ENCODE measurements around the gene HP. TPM values are rescaled to one million over a fixed set of nuclear protein-coding genes. Genes with fewer than 3 reads are reported as not detected.

Gene HP
- total and polyA plus RNA-seq, 2 of the 4 experiments (the other 2 are of a cell fraction): not detected

- H2AK9ac ChIP-seq (replicated peaks; ENCODE audit: low read depth, low read length, poor library complexity): no peak overlapping the region
- H3K27ac ChIP-seq (ENCODE audit: insufficient read depth, low read length): no peak overlapping the region
- ChIA-PET CTCF (no interaction called here), POLR2A (ENCODE audit: unreplicated experiment) (no interaction called here)
- no peak overlapping the region for H2BK15ac ChIP-seq (ENCODE audit: low read depth, low read length)
- no peak overlapping the region for H2BK5ac ChIP-seq (ENCODE audit: low read depth, low read length, poor library complexity, severe bottlenecking)
- BruUV-seq (replicated peaks): no TSS peak
- no peaks in the 10 kb centered on the region; the same call in 1 of the 2 replicates for H3K9me1 ChIP-seq (ENCODE audit: insufficient read depth, low read length)
- in situ Hi-C loops (cut with MboI; ENCODE audit: low sequenced_read_pairs): no loop called here
- H3K36me3 ChIP-seq (ENCODE audit: control insufficient read depth, insufficient read depth, low read length): peaks cover 90% of the 10 kb centered on the region
- H3K4ac ChIP-seq (ENCODE audit: low read depth, low read length): no peak overlapping the region
- TF ChIP-seq ELK1 (IDR thresholded peaks at IDR 0.05; ENCODE audit: borderline replicate concordance, low read depth, low read length): no peak
- TF ChIP-seq POLR2A (IDR thresholded peaks at IDR 0.05; ENCODE audit: low read depth, low read length): no peak
- no peak for TF ChIP-seq NFE2L2 (IDR thresholded peaks at IDR 0.05; ENCODE audit: low read depth, low read length)
- no peak overlapping the region for H4K91ac ChIP-seq (ENCODE audit: insufficient read depth, low read depth, low read length)
- no peak overlapping the region for H3K23ac ChIP-seq (ENCODE audit: low read depth, low read length)
- DNase-seq: no peak
- no peak overlapping the region for H3K56ac ChIP-seq (ENCODE audit: extremely low read depth, insufficient read depth, low read length)
- no peaks in the 10 kb centered on the region for H3K27me3 ChIP-seq (ENCODE audit: control insufficient read depth, insufficient read depth, low read length)
- no peak overlapping the region for H4K5ac ChIP-seq (ENCODE audit: low read depth, low read length)
- H3K4me2 ChIP-seq (ENCODE audit: low read depth, low read length): no peak overlapping the region
- H3K18ac ChIP-seq (ENCODE audit: low read depth, low read length): no peak overlapping the region
- no peak for ATAC-seq (ENCODE audit: low read depth)
- H2BK120ac ChIP-seq (ENCODE audit: low read depth, low read length): no peak overlapping the region
- H3K9me3 ChIP-seq (ENCODE audit: control insufficient read depth, insufficient read depth, low read length): no peaks in the 10 kb centered on the region
- no peak overlapping the region for H3K4me3 ChIP-seq (ENCODE audit: insufficient read depth, low read depth, low read length)
- no peak overlapping the region for H2BK20ac ChIP-seq (ENCODE audit: low read depth, low read length)
- no peaks in the 10 kb centered on the region; a peak in 1 of 4 replicates for H3K79me1 ChIP-seq (ENCODE audit: low read depth in 1 of 2, low read length in 2 of 2)
- H4K8ac ChIP-seq (ENCODE audit: low read depth in 2 of 2, low read length in 2 of 2): no peak overlapping the region
- H3K4me1 ChIP-seq (ENCODE audit: control insufficient read depth, insufficient read depth, low read length): no peaks in the 10 kb centered on the region
- H2AFZ ChIP-seq (replicated peaks; ENCODE audit: low read length, poor library complexity): no peak overlapping the region
- dilution Hi-C loops (cut with HindIII; ENCODE audit: low sequenced_read_pairs, unreplicated experiment): no loop called here
- no peak overlapping the region for H3K9ac ChIP-seq (ENCODE audit: low read depth, low read length)
- H3K14ac ChIP-seq (replicated peaks; ENCODE audit: low read depth, low read length): no peak overlapping the region
- intact Hi-C loops (cut with micrococcal nuclease): no loop called here
- H2AK5ac ChIP-seq (ENCODE audit: low read depth, low read length): no peak overlapping the region
- no peaks in the 10 kb centered on the region for H4K20me1 ChIP-seq (ENCODE audit: insufficient read depth, low read length)
- WGBS, 2 experiments (ENCODE audit: extremely low coverage in 2 of 2, insufficient read length in 1 of 2): 90% methylated on average over 2 of the region's 9 CpGs; no CpG with 5 or more reads in 1 of the 2 experiments
Measured at GRCh38 chr16:72104905-72105304, 50.6 kb downstream of the HP start.

Data from IMR-90 (cell line).